HG03159 (cell line): ENCODE measurements around the gene ZNF22.
A peak's percentile ranks its signal among the peaks of the same experiment; 100 is the strongest.

ENCODE experiments used
- ATAC-seq: cut with Tn5 transposase; IDR thresholded peaks from one replicate; pipeline ENCODE4 v1.9.1; 2021; ENCODE audit warnings: mild to moderate bottlenecking, moderate library complexity; ENCODE audit not compliant: unreplicated experiment

ZNF22 gene

GRCh38 chr10:44975431-44976331, 25.0 kb upstream of the ZNF22 start:
- no peak for ATAC-seq

GRCh38 chr10:44976352-44977198, 24.1 kb upstream of the ZNF22 start:
- no peak for ATAC-seq

- no peak for ATAC-seq
Observed at GRCh38 chr10:44977287-44978212, 23.2 kb upstream of the ZNF22 start.

- no peak for ATAC-seq
Observed at GRCh38 chr10:44978213-44978569, 22.5 kb upstream of the ZNF22 start.

- no peak for ATAC-seq
Observed at GRCh38 chr10:44978570-44979280, 22.0 kb upstream of the ZNF22 start, which contains the start of gene DEPP1. DEPP1 (minus strand) TSS chr10:44978809; CDS start chr10:44978030, 779 bp downstream.

- no peak for ATAC-seq
Observed at GRCh38 chr10:44979281-44980191, 21.2 kb upstream of the ZNF22 start.

GRCh38 chr10:44980309-44981171, 20.2 kb upstream of the ZNF22 start:
- no peak for ATAC-seq

- ATAC-seq, result peak; percentile 67
Observed at GRCh38 chr10:44981172-44982113, 19.3 kb upstream of the ZNF22 start.

GRCh38 chr10:44982114-44982460, 18.6 kb upstream of the ZNF22 start:
- no peak for ATAC-seq

GRCh38 chr10:44982496-44982895, 18.2 kb upstream of the ZNF22 start:
- no peak for ATAC-seq

- no peak for ATAC-seq
Observed at GRCh38 chr10:44983066-44983894, 17.4 kb upstream of the ZNF22 start.

GRCh38 chr10:44983895-44984278, 16.8 kb upstream of the ZNF22 start:
- ATAC-seq, result no peak

- ATAC-seq, result no peak
Observed at GRCh38 chr10:44984671-44985101, 16.0 kb upstream of the ZNF22 start.

GRCh38 chr10:44985175-44985681, 15.5 kb upstream of the ZNF22 start:
- no peak for ATAC-seq

- ATAC-seq, result no peak
Observed at GRCh38 chr10:44986179-44986578, 14.5 kb upstream of the ZNF22 start.

GRCh38 chr10:44986670-44987069, 14.1 kb upstream of the ZNF22 start:
- ATAC-seq, result no peak
